Measurements from ENCODE around the gene PAN3.

GRCh38 chr13:28344163-28344562, 205.8 kb downstream of the PAN3 start:
- TF ChIP-seq POLR2AphosphoS5 (IDR thresholded peaks at IDR 0.05), result no peak
- TF ChIP-seq POLR2A (IDR thresholded peaks at IDR 0.05), result no peak
- no peak for TF ChIP-seq CTCF (IDR thresholded peaks at IDR 0.05)
